ENCODE data around the gene TSPAN3. TPM values are rescaled to one million over a fixed set of nuclear protein-coding genes. Genes with fewer than 3 reads are reported as not detected.

Gene TSPAN3
- 287 and 304 TPM in 2 replicates for total RNA-seq

DNA sequence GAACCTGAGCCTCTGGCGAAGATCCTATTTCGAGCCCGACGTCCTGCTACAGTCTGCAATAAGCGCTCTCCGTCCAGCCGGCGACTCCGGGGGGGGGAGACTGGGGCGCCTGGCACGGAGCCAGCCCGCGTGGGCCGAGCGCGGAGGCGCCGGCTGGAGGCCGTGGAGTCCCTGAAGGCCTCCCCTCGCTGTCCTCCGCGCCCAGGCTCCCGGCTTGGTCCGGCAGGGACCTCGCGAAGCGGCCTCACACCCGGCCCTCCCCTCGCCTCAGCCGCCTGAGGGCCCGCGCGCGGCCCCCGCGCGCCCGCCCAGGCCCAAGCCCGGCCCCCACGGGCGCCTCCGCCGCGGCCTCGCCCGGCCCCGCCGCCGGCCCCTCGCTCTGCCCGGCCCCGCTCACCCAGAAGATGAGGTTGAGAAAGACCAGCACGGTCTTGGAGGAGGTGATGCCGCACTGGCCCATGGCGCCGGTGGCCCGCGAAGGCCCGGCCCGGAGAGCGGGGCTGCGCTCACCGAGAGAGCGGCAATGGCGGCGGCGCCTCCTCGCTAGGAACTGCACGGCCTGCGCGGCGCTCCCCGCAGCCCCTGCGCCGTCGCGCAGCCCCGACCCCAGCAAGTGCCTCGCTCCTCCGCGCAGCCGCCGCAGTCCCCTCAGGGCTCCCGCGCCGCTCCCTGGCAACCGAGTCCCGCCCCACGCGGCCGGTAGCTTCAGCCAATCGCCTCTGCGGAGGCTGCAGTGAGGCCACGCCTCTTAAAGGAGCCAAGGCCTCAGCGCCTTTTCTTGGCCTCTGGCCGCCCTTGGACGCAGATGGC is at the start of gene TSPAN3:
Gene TSPAN3, minus strand, starts transcription at position 615 of the 810 bp plus-strand sequence. Its CDS starts 155 bp downstream, at position 460.

DNA sequence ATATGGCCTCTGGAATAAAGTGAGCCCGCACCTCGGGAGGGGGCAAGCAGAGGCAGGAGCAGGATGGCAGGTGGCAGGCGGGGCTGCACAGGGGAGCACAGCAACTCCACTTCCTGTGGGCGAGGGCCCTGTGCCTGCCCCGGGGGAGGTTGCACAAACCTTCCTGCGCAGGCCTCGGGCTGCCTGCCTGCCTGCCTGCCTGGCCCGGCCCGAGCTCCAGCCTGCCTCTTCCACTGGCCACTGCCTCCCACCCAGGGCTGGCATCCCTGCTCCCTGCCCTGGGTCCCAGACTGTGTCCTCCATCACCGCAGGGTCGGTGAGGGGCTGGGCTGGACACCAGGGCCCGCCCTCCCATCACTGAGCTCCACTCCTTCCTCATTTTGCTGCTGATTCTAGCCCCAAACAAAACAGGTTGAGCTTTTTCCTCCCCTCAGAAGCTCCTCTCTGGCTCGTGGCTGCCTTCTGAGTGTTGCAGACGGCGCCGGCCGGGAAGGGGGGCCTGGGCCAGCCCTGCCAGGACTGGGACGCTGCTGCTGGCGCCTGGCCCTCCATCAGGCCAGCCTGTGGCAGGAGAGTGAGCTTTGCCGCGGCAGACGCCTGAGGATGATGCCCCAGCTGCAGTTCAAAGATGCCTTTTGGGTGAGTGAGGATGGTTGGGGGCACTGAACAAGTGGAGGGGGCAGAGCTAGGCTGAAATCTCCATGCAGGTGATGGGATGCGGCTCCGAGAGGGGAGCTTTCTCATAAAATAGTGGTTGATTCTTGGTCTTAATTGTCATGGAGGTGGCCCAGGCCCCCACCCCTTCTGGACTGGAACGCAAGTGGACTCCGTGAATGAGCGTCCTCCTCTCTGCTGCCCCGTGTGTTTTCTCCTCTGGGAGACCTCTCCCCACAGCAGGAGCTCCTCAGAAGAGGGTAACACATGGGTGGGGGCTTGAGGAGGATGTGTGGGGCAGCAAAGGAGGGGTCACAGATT is 75.7 kb downstream of the TSPAN3 start, which contains the start of gene PSTPIP1:
Gene PSTPIP1, plus strand, starts transcription at position 156 of the 975 bp plus-strand sequence. Its CDS starts 448 bp downstream, at position 604.

Other genes starting within 250 kb of the TSPAN3 start
- gene SCAPER, start 165.8 kb downstream of the TSPAN3 start, total RNA-seq = 4.9 and 6.9 TPM in 2 replicates
- 64.1 and 70.9 TPM in 2 replicates for gene RCN2, start 139.4 kb downstream of the TSPAN3 start, total RNA-seq
- 0.60 TPM in 1 of 2 replicates, not detected in the other for gene PSTPIP1, start 76.0 kb downstream of the TSPAN3 start, total RNA-seq

Measured in mammary microvascular endothelial cell (primary cell).